K562 (cell line): ENCODE measurements around the gene ZNF438. TPM values are rescaled to one million over a fixed set of nuclear protein-coding genes. Genes with fewer than 3 reads are reported as not detected.

ENCODE experiments used
- BMI1 ChIP-seq: fragments of 150-350 bp; IDR thresholded peaks from 2 replicates; pipeline ENCODE4 v1.6.1; 2014; ENCODE audit warnings: low read length
- CBX1 ChIP-seq: sonication (generic); IDR thresholded peaks from 2 replicates; pipeline ENCODE4 v1.6.1; 2016; ENCODE audit warnings: antibody characterized with exemption, low read depth, mild to moderate bottlenecking
- COPS2 ChIP-seq: fragments of 450-650 bp; conservative IDR thresholded peaks from 2 replicates; pipeline ENCODE4 v1.6.1; 2016; ENCODE audit warnings: mild to moderate bottlenecking, moderate library complexity
- DACH1 ChIP-seq: fragments of 450-650 bp; IDR thresholded peaks from 2 replicates; pipeline ENCODE4 v1.6.1; 2018; ENCODE audit not compliant: partially characterized antibody
- HMGXB4 ChIP-seq: sonication (generic); formaldehyde crosslinking; IDR thresholded peaks from 2 replicates; pipeline ENCODE4 v1.8.1; 2023; ENCODE audit warnings: mild to moderate bottlenecking, missing genetic modification reagents
- HNRNPK ChIP-seq: fragments of 200-400 bp; formaldehyde crosslinking; IDR thresholded peaks from one replicate; pipeline ENCODE4 v1.6.1; 2018; ENCODE audit warnings: mild to moderate bottlenecking, low read depth, low read length; ENCODE audit not compliant: poor library complexity, severe bottlenecking
- KDM1A ChIP-seq, 2 experiments: fragments of 450-650 bp; IDR thresholded peaks; 2 replicates each; pipeline ENCODE4 v1.6.1; 2016; ENCODE audit warnings: mild to moderate bottlenecking in 2 of 2
- MBD1 ChIP-seq: fragments of 250-450 bp; sonication (Bioruptor Pico); IDR thresholded peaks from 2 replicates; pipeline ENCODE4 v1.8.0; 2022; ENCODE audit warnings: inconsistent platforms
- PRDM10 ChIP-seq: fragments of 450-650 bp; IDR thresholded peaks from 2 replicates; pipeline ENCODE4 v1.6.1; 2018; ENCODE audit not compliant: partially characterized antibody
- SRSF9 ChIP-seq: fragments of 200-400 bp; formaldehyde crosslinking; IDR thresholded peaks from 2 replicates; pipeline ENCODE4 v1.6.1; 2017; ENCODE audit warnings: low read depth, low read length, borderline replicate concordance
- TCF7L2 ChIP-seq: fragments of 150-350 bp; IDR thresholded peaks from 2 replicates; pipeline ENCODE4 v1.6.1; 2016; ENCODE audit warnings: low read depth, mild to moderate bottlenecking, low read length, moderate library complexity
- THAP7 ChIP-seq: fragments of 250-450 bp; sonication (Bioruptor Pico); IDR thresholded peaks from 2 replicates; pipeline ENCODE4 v1.5.0; 2021
- TOE1 ChIP-seq, 2 experiments: fragments of 450-650 bp in 1 of 2; sonication (generic) in 1 of 2; formaldehyde crosslinking in 1 of 2; IDR thresholded peaks; 2 replicates each; pipeline versions ENCODE4 v1.7.1 to v1.8.0; 2016 to 2022; ENCODE audit warnings: borderline replicate concordance in 2 of 2, mild to moderate bottlenecking in 2 of 2, antibody characterized with exemption in 1 of 2, inconsistent platforms in 1 of 2, low read depth in 1 of 2, missing genetic modification reagents in 1 of 2, moderate library complexity in 1 of 2
- ZBTB8A ChIP-seq: fragments of 450-650 bp; IDR thresholded peaks from 2 replicates; pipeline ENCODE4 v1.6.1; 2018; ENCODE audit warnings: mild to moderate bottlenecking, moderate library complexity; ENCODE audit not compliant: partially characterized antibody
- ZKSCAN3 ChIP-seq: fragments of 250-450 bp; sonication (Bioruptor Pico); IDR thresholded peaks from 2 replicates; pipeline ENCODE4 v1.4.0; 2020
- ZNF589 ChIP-seq: fragments of 200-800 bp; sonication (Bioruptor generic); IDR thresholded peaks from 2 replicates; pipeline ENCODE4 v1.6.1; 2016; ENCODE audit warnings: low read depth, missing genetic modification characterization, missing compliant biosample characterization
- polyA plus RNA-seq, 8 experiments: library from polyadenylated mRNA; depleted of rRNA in 4 of 8; stranded (reverse) in 5 of 8; unstranded in 3 of 8; fragments of >200 nt; fragmentation: Nextera tagmentation in 2 of 8; fragmentation: Illumina TruSeq in 1 of 8; extraction: Ambion mirVana in 2 of 8; extraction: Trizol in 1 of 8; gene quantifications; 2 replicates each; pipeline versions ENCODE4 v1.2.1 to v1.2.3, GENCODE V29; 2011 to 2014; ENCODE audit warnings: inconsistent platforms in 1 of 8, missing spikeins in 1 of 8
- total RNA-seq, 7 experiments: library from RNA; depleted of rRNA in 6 of 7; stranded (reverse); fragments of >200 nt in 6 of 7; fragmentation: Illumina TruSeq in 2 of 7; extraction: Trizol in 2 of 7; gene quantifications; 2 replicates each; pipeline versions ENCODE4 v1.2.1 to v1.2.3, GENCODE V29; 2011 to 2021; ENCODE audit warnings: low replicate concordance in 1 of 7

ZNF438 gene
- total and polyA plus RNA-seq, 9 of the 15 experiments (the other 6 are each of a cell fraction or from before 2014, with no cell fraction given), result 0.45 to 1.5 (median 0.91) TPM

- TF ChIP-seq PRDM10 (no peak), MBD1 (CRISPR knock-in tag) (no peak), CBX1 (no peak), DACH1 (no peak), HNRNPK (no peak), KDM1A (IDR thresholded peaks at IDR 0.05) (no peak), HMGXB4 (CRISPR knock-in tag) (no peak), BMI1 (no peak), ZBTB8A (no peak), SRSF9 (no peak), TCF7L2 (no peak), ZNF589 (CRISPR knock-in tag) (no peak), COPS2 (no peak), ZKSCAN3 (no peak), THAP7 (CRISPR knock-in tag) (no peak), TOE1 (IDR thresholded peaks at IDR 0.05; ENCODE audit: borderline replicate concordance) (no peak), TOE1 (CRISPR knock-in tag; IDR thresholded peaks at IDR 0.05; ENCODE audit: borderline replicate concordance, low read depth) (no peak)
Observed at GRCh38 chr10:30861976-30862375, 169.7 kb downstream of the ZNF438 start (continued).
